WTC11 (cell line): Measurements from ENCODE around the gene RNF212. TPM values are rescaled to one million over a fixed set of nuclear protein-coding genes. Genes with fewer than 3 reads are reported as not detected.

Experiments used
- ATAC-seq: fragments of 200-7000 bp; cut with Tn5 transposase; 2 replicates; pipeline ENCODE4 v1.10.0; 2021; ENCODE audit warnings: mild to moderate bottlenecking, moderate library complexity
- CTCF ChIA-PET: fragments of 300-600 bp; sonication (Branson Sonifier 250); formaldehyde crosslinking; loops from one replicate; lab custom pipeline; 2021; ENCODE audit warnings: antibody characterized with exemption; lab: Charles Lee
- POLR2A ChIA-PET: fragments of 350-600 bp; sonication (Branson Sonifier 250); formaldehyde crosslinking; loops from one replicate; lab custom pipeline; 2021; ENCODE audit warnings: antibody characterized with exemption; lab: Charles Lee
- DNase-seq: peaks from one replicate; pipeline ENCODE4 v3.0.0; 2021; ENCODE audit warnings: low spot score
- H3K27ac Mint-ChIP-seq: 2 replicates; pipeline ENCODE4 v1.8.0; 2021; ENCODE audit warnings: mixed read lengths
- H3K27me3 Mint-ChIP-seq: 2 replicates; pipeline ENCODE4 v1.8.0; 2021; ENCODE audit warnings: low read depth, mild to moderate bottlenecking, moderate library complexity, mixed read lengths
- H3K36me3 Mint-ChIP-seq: 2 replicates; pipeline ENCODE4 v1.8.0; 2021; ENCODE audit warnings: mixed read lengths
- H3K4me1 Mint-ChIP-seq: 2 replicates; pipeline ENCODE4 v1.8.0; 2022; ENCODE audit warnings: mixed read lengths
- H3K4me3 Mint-ChIP-seq: 2 replicates; pipeline ENCODE4 v1.8.0; 2021; ENCODE audit warnings: mild to moderate bottlenecking, moderate library complexity, mixed read lengths
- H3K9me3 Mint-ChIP-seq: 2 replicates; pipeline ENCODE4 v1.8.0; 2021; ENCODE audit warnings: mixed read lengths
- CBFB ChIP-seq: sonication (generic); formaldehyde crosslinking; IDR thresholded peaks from 2 replicates; pipeline ENCODE4 v1.8.1; 2022; ENCODE audit warnings: mild to moderate bottlenecking, low read depth, missing genetic modification reagents
- CREM ChIP-seq: sonication (generic); formaldehyde crosslinking; IDR thresholded peaks from 2 replicates; pipeline ENCODE4 v1.8.1; 2022; ENCODE audit warnings: mild to moderate bottlenecking, missing genetic modification reagents, moderate library complexity
- E2F4 ChIP-seq: sonication (generic); formaldehyde crosslinking; IDR thresholded peaks from 2 replicates; pipeline ENCODE4 v1.8.1; 2022; ENCODE audit warnings: low read depth, mild to moderate bottlenecking, moderate library complexity, missing genetic modification reagents, borderline replicate concordance
- E2F5 ChIP-seq: sonication (generic); formaldehyde crosslinking; IDR thresholded peaks from 2 replicates; pipeline ENCODE4 v1.8.1; 2022; ENCODE audit warnings: mild to moderate bottlenecking, moderate library complexity, missing genetic modification reagents
- ETV6 ChIP-seq: sonication (generic); formaldehyde crosslinking; IDR thresholded peaks from 2 replicates; pipeline ENCODE4 v1.8.1; 2022; ENCODE audit warnings: mild to moderate bottlenecking, missing genetic modification reagents
- FOXJ3 ChIP-seq: sonication (generic); formaldehyde crosslinking; IDR thresholded peaks from 2 replicates; pipeline ENCODE4 v1.9.0; 2021; ENCODE audit warnings: missing genetic modification reagents, mild to moderate bottlenecking, borderline replicate concordance
- GTF2I ChIP-seq: fragments of 250-450 bp; sonication (Bioruptor Pico); conservative IDR thresholded peaks from 2 replicates; pipeline ENCODE4 v1.4.0; 2021; ENCODE audit warnings: mild to moderate bottlenecking
- JUN ChIP-seq: sonication (generic); formaldehyde crosslinking; IDR thresholded peaks from 2 replicates; pipeline ENCODE4 v1.8.0; 2023; ENCODE audit warnings: mild to moderate bottlenecking, missing genetic modification reagents
- KAT7 ChIP-seq: sonication (generic); formaldehyde crosslinking; IDR thresholded peaks from 2 replicates; pipeline ENCODE4 v1.8.1; 2023; ENCODE audit warnings: missing genetic modification reagents, mild to moderate bottlenecking, borderline replicate concordance
- MLX ChIP-seq: sonication (generic); formaldehyde crosslinking; IDR thresholded peaks from 2 replicates; pipeline ENCODE4 v1.8.1; 2023; ENCODE audit warnings: mild to moderate bottlenecking, missing genetic modification reagents, moderate library complexity
- MYBL2 ChIP-seq: sonication (generic); formaldehyde crosslinking; IDR thresholded peaks from 2 replicates; pipeline ENCODE4 v1.8.1; 2023; ENCODE audit warnings: mild to moderate bottlenecking, moderate library complexity, missing genetic modification reagents
- NR3C1 ChIP-seq: sonication (generic); formaldehyde crosslinking; conservative IDR thresholded peaks from 2 replicates; pipeline ENCODE4 v1.8.1; 2023; ENCODE audit warnings: low read depth, mild to moderate bottlenecking, missing genetic modification reagents
- OVOL2 ChIP-seq: fragments of 250-450 bp; sonication (Bioruptor Pico); IDR thresholded peaks from 2 replicates; pipeline ENCODE4 v1.9.0; 2021; ENCODE audit warnings: mild to moderate bottlenecking, borderline replicate concordance
- PRRX2 ChIP-seq: fragments of 250-450 bp; sonication (Bioruptor Pico); IDR thresholded peaks from 2 replicates; pipeline ENCODE4 v1.8.0; 2021; ENCODE audit warnings: mild to moderate bottlenecking
- SMAD4 ChIP-seq: sonication (generic); formaldehyde crosslinking; IDR thresholded peaks from 2 replicates; pipeline ENCODE4 v1.8.0; 2022; ENCODE audit warnings: mild to moderate bottlenecking, missing genetic modification reagents
- SP1 ChIP-seq: sonication (generic); formaldehyde crosslinking; conservative IDR thresholded peaks from 2 replicates; pipeline ENCODE4 v1.8.1; 2022; ENCODE audit warnings: missing genetic modification reagents
- STAT6 ChIP-seq: sonication (generic); formaldehyde crosslinking; conservative IDR thresholded peaks from 2 replicates; pipeline ENCODE4 v1.8.1; 2023; ENCODE audit warnings: mild to moderate bottlenecking, low read depth, missing genetic modification reagents, moderate library complexity
- TEAD4 ChIP-seq: sonication (generic); formaldehyde crosslinking; IDR thresholded peaks from 2 replicates; pipeline ENCODE4 v1.8.0; 2022; ENCODE audit warnings: mild to moderate bottlenecking, missing genetic modification reagents
- ZNF425 ChIP-seq: fragments of 250-450 bp; sonication (Bioruptor Pico); conservative IDR thresholded peaks from 2 replicates; pipeline ENCODE4 v1.9.0; 2021; ENCODE audit warnings: mild to moderate bottlenecking
- ZNF671 ChIP-seq: fragments of 250-450 bp; sonication (Bioruptor Pico); IDR thresholded peaks from 2 replicates; pipeline ENCODE4 v1.8.0; 2021; ENCODE audit warnings: mild to moderate bottlenecking
- total RNA-seq: library from RNA; stranded (reverse); gene quantifications from 3 replicates; pipeline ENCODE4 v1.2.3, GENCODE V29; 2021

The RNF212 gene
- total RNA-seq, 1 experiment from 2014 or later, result 1.0 TPM

- H3K27ac Mint-ChIP-seq, result no peak overlapping the region
- H3K4me3 Mint-ChIP-seq, result no peak overlapping the region
- CTCF ChIA-PET, result no interaction called here
- no peaks in the 10 kb centered on the region for H3K36me3 Mint-ChIP-seq
- peaks cover 6% of the 10 kb centered on the region for H3K27me3 Mint-ChIP-seq
- DNase-seq (no peak), ATAC-seq (no peak)
- TF ChIP-seq GTF2I, result no peak
- TF ChIP-seq PRRX2 (CRISPR knock-in tag), result no peak
- no peak for TF ChIP-seq MYBL2
- no peak for TF ChIP-seq E2F4 (CRISPR knock-in tag)
- no peak for TF ChIP-seq FOXJ3 (CRISPR knock-in tag)
- no peak for TF ChIP-seq NR3C1 (CRISPR knock-in tag)
- TF ChIP-seq CREM (CRISPR knock-in tag), result no peak
- TF ChIP-seq KAT7 (CRISPR knock-in tag), result no peak
- no peak for TF ChIP-seq CBFB (CRISPR knock-in tag)
- TF ChIP-seq TEAD4 (CRISPR knock-in tag), result no peak
- no peak for TF ChIP-seq ETV6 (CRISPR knock-in tag)
- no peak for TF ChIP-seq OVOL2 (CRISPR knock-in tag)
- TF ChIP-seq SP1 (CRISPR knock-in tag), result no peak
- TF ChIP-seq ZNF671 (CRISPR knock-in tag), result no peak
- TF ChIP-seq E2F5, result no peak
- TF ChIP-seq STAT6 (CRISPR knock-in tag), result no peak
- TF ChIP-seq JUN (CRISPR knock-in tag), result no peak
- TF ChIP-seq MLX (CRISPR knock-in tag), result no peak
- POLR2A ChIA-PET, result no interaction called here
- H3K4me1 Mint-ChIP-seq, result no peaks in the 10 kb centered on the region
- peaks cover 4% of the 10 kb centered on the region; the same call in 1 of the 2 replicates for H3K9me3 Mint-ChIP-seq
Measured at GRCh38 chr4:1078490-1078889, 34.9 kb downstream of the RNF212 start.

GRCh38 chr4:1077711-1078477, 35.5 kb downstream of the RNF212 start:
- H3K4me1 Mint-ChIP-seq, result no peaks in the 10 kb centered on the region
- ChIA-PET POLR2A (no interaction called here), CTCF (no interaction called here)
- peaks cover 4% of the 10 kb centered on the region; the same call in 1 of the 2 replicates for H3K9me3 Mint-ChIP-seq
- no peak for TF ChIP-seq ZNF425
- no peak for TF ChIP-seq SMAD4 (CRISPR knock-in tag)
- DNase-seq, result no peak
- no peak overlapping the region for H3K4me3 Mint-ChIP-seq
- ATAC-seq, result no peak
- no peaks in the 10 kb centered on the region for H3K36me3 Mint-ChIP-seq
- H3K27me3 Mint-ChIP-seq, result peaks cover 6% of the 10 kb centered on the region
- H3K27ac Mint-ChIP-seq, result no peak overlapping the region
